ENCODE data around the gene PIEZO1.

PIEZO1 gene

DNA sequence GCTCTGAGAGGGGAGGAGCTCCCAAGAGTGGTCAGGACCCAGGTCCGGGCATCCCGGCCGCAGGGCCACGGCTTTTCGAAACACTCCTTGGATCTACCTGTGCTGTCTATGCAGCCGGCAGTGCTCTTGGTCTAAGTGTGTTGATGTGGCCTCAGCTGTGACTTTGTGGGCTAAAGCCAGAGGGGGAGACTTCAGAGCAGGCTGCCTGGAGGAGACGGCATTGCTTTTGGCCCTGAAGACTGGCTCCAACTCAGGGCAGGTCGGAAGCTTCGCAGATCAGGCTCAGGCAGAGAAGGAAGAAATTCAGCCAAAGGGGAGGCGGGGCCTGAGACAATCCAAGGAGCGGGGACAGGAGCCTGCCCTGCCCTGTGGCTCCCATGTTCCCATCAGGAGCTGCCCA lies 31.4 kb downstream of the PIEZO1 start:
- TF ChIP-seq ZFX (IDR thresholded peaks at IDR 0.05) (no peak), CTCF (conservative IDR thresholded peaks at IDR 0.05) (no peak)
- peak overlapping the region; percentile 98 for H3K27ac ChIP-seq

DNA sequence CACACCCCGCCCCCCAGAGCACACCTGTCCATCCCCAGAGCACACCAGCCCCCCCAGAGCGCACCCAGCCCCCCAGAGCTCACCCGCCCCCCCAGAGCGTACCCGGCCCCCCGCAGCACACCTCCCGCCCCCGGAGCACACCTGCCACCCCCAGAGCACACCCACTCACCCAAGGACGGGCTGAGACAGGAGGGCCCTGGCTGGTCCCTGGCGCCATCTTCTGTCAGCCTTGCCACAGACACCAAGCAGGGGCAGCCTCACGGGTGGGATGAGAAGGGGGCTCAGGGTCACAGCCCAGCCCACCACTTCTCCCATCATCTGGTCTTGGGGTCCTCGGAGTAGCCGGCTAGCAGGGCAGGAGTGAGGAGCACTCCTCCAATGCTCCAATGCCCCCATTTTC lies 31.8 kb downstream of the PIEZO1 start:
- peak overlapping the region; percentile 98 for H3K27ac ChIP-seq
- TF ChIP-seq CTCF (conservative IDR thresholded peaks at IDR 0.05) (no peak), ZFX (IDR thresholded peaks at IDR 0.05) (no peak)

DNA sequence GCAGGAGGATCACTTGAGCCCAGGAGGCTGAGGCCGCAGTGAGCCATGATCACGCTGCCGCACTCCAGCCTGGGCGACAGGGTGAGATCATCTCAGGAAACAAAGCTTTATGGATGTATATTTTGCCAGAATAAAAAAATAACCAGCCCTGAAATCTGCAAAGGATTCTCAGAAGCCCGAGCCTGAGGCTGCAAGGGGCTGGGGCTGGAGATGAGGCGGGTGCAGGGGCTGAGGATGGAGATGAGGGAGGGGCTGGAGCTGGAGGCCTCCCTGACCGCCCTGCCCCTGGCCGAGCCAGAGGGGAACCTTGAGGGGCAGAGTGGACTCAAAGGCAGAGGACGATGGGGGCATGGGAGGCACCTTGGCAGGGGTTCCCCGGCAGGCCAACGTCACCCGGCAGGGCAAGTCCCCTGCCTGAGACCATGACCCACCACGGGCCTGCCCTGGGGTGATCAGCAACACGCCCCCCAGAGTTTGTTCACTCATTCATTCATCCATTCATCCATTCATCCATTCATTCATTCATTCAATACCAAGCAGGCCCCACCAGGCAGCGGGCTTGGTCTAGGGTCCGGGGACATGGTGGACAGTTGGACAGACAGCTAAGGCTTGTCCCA lies 32.5 kb downstream of the PIEZO1 start:
- TF ChIP-seq ZFX (IDR thresholded peaks at IDR 0.05), result no peak
- no peak for TF ChIP-seq CTCF (conservative IDR thresholded peaks at IDR 0.05)
- H3K27ac ChIP-seq, result peak overlapping the region; percentile 5; the same call in 1 of the 2 replicates

- H3K27ac ChIP-seq, result no peak overlapping the region; the same call in 1 of the 2 replicates
- TF ChIP-seq ZFX (IDR thresholded peaks at IDR 0.05), result no peak
- no peak for TF ChIP-seq CTCF (conservative IDR thresholded peaks at IDR 0.05)
These were observed 34.2 kb downstream of the PIEZO1 start for GRCh38 chr16:88750854-88751253.

GRCh38 chr16:88749358-88749757 lies 35.7 kb downstream of the PIEZO1 start:
- H3K27ac ChIP-seq, result no peak overlapping the region

GRCh38 chr16:88748364-88748763 lies 36.7 kb downstream of the PIEZO1 start:
- no peak for TF ChIP-seq CTCF (conservative IDR thresholded peaks at IDR 0.05)
- no peak for TF ChIP-seq ZFX (IDR thresholded peaks at IDR 0.05)
- H3K27ac ChIP-seq, result peak overlapping the region; percentile 65; the same call in 1 of the 2 replicates

More at GRCh38 chr16:88749358-88749757, 35.7 kb downstream of the PIEZO1 start:
- no peak for TF ChIP-seq ZFX (IDR thresholded peaks at IDR 0.05)
- TF ChIP-seq CTCF (conservative IDR thresholded peaks at IDR 0.05), result no peak

- peak; percentile 72 for TF ChIP-seq CTCF (conservative IDR thresholded peaks at IDR 0.05)
- TF ChIP-seq ZFX (IDR thresholded peaks at IDR 0.05), result no peak
- H3K27ac ChIP-seq, result peak overlapping the region; percentile 65
These were observed 37.3 kb downstream of the PIEZO1 start for GRCh38 chr16:88747588-88748301.

All from C4-2B (cell line).